Right lobe of liver (tissue), 4 donors: ENCODE results near the gene USF3.

ENCODE experiments used
- CTCF ChIP-seq, 4 donors: fragments of 200-600 bp in 3 of 4; fragments of 450-650 bp in 1 of 4; IDR thresholded peaks; one replicate each; pipeline versions ENCODE4 v1.5.1 to v1.8.0; 2016 to 2022; ENCODE audit warnings: antibody characterized with exemption in 4 of 4, mild to moderate bottlenecking in 2 of 4
- POLR2A ChIP-seq: fragments of 450-650 bp; IDR thresholded peaks from one replicate; pipeline ENCODE4 v1.6.1; 2017; ENCODE audit warnings: antibody characterized with exemption, mild to moderate bottlenecking
- donor health status: DM: no; HTN: no; CAD: no.
- donor health status: DM: no; HTN: no; CAD: no.
- donor health status: DM: no; HTN: yes; CAD: no.

GRCh38 chr3:113744941-113745755 is 48.7 kb upstream of the USF3 start:
- no peak for TF ChIP-seq POLR2A
- TF ChIP-seq CTCF (IDR thresholded peaks at IDR 0.05), result peak; percentile 47 to 63 (median 61)
